ENCODE measurements around the gene VPS37B.

Gene VPS37B

DNA sequence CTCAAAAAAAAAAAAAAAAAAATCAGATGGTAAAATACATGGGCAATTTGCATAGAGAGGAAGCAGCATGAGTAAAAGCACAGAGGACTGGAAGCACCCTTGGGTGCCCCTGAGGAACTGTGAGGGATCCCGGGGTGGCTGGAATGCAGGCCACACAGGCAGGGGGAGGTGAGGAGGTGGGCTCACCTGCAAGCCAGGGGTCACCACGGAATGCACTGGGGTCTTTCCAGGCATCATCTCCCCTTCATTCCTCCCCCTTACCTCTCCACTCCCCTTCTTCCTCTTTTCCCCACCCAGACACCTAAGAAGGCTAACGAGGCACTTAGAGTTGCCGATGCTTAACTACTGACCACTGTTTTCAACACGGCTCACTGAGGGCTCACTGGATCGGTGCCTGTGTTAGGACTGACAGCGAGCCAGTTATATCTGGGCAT lies 75.1 kb downstream of the VPS37B start:
- no peak for DNase-seq

DNA sequence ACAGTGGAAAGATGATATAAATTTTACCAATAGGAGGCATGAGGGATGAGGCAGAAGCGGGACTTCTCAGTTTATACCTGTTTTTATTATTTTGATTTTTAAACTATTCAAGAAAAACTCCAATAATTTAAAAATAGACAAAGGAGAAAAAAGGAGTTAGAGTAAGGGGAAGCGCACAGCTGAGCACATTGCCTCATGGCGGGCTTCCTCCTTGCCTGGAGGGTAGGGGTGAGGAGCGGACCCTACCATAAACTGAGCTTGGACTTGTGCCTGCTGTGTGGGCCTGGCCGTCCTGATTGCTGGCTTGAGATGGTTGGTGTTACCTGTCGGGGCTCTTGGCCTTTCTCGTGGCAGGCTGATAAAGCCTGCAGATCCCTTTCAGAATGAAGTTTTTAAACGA lies 75.8 kb downstream of the VPS37B start:
- DNase-seq: no peak

DNA sequence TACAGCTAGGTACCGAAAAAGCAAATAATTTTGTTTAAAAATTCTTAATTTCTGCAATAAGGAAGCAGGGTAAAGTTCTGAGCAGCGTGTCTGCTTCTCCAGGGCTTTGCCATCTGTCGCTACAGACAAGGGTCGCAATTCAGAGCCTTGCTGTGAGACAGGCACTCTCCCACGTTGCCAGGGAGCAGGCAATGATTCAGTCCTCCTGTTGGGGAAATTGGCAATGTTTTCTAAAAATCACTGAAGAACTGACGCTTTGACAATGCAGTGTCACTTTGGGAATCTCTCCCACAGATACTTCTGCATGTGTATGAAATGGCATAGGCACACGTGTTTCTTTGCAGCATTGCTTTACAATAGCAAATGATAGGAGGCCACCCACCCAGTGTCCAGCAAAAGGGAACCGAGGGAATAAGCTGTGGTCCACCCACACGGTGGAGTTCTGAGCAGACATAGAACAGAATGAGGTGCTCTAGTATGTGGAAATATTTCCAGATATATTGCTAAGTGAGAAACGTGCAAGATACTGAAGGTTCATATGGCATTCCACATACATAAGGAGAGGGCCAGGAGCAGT lies 76.6 kb downstream of the VPS37B start:
- peak in 23 of 56 donors; percentile 4 to 80 (median 32) for DNase-seq
